ENCODE measurements around the gene CHD1L. TPM values are rescaled to one million over a fixed set of nuclear protein-coding genes. Genes with fewer than 3 reads are reported as not detected.

CHD1L gene
- total and polyA plus RNA-seq, 2 donors from 2014 or later: 15.2 to 27.7 TPM

GRCh38 chr1:147211577-147211976 lies 30.9 kb upstream of the CHD1L start:
- Histone ChIP-seq H3K4me1 (ENCODE audit: control insufficient read depth in 2 of 3, insufficient read depth in 2 of 3, low read depth in 1 of 3, low read length in 3 of 3) (no peaks in the 10 kb centered on the region), H3K9ac (ENCODE audit: low read length in 3 of 3) (no peak overlapping the region), H3K27ac (ENCODE audit: low read depth in 2 of 2, low read length in 2 of 2) (no peak overlapping the region), H3K4me3 (ENCODE audit: low read length in 3 of 3) (no peak overlapping the region), H3K27me3 (ENCODE audit: control insufficient read depth, insufficient read depth, low read length) (no peaks in the 10 kb centered on the region), H3K9me3 (ENCODE audit: control insufficient read depth in 2 of 3, insufficient read depth in 1 of 3, low read length in 3 of 3) (no peaks in the 10 kb centered on the region), H3K36me3 (ENCODE audit: control insufficient read depth in 2 of 3, insufficient read depth in 3 of 3, low read length in 3 of 3) (peaks cover 0 to 9% (median 3%) of the 10 kb centered on the region in 3 donors)
- TF ChIP-seq, protein P1, sequence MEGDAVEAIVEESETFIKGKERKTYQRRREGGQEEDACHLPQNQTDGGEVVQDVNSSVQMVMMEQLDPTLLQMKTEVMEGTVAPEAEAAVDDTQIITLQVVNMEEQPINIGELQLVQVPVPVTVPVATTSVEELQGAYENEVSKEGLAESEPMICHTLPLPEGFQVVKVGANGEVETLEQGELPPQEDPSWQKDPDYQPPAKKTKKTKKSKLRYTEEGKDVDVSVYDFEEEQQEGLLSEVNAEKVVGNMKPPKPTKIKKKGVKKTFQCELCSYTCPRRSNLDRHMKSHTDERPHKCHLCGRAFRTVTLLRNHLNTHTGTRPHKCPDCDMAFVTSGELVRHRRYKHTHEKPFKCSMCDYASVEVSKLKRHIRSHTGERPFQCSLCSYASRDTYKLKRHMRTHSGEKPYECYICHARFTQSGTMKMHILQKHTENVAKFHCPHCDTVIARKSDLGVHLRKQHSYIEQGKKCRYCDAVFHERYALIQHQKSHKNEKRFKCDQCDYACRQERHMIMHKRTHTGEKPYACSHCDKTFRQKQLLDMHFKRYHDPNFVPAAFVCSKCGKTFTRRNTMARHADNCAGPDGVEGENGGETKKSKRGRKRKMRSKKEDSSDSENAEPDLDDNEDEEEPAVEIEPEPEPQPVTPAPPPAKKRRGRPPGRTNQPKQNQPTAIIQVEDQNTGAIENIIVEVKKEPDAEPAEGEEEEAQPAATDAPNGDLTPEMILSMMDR (IDR thresholded peaks at IDR 0.05; ENCODE audit: borderline replicate concordance, extremely low read depth, insufficient read depth): no peak
- intact Hi-C loops (cut with DNase I): no loop called here
- FAIRE-seq (no peak), DNase-seq (no peak)

DNA sequence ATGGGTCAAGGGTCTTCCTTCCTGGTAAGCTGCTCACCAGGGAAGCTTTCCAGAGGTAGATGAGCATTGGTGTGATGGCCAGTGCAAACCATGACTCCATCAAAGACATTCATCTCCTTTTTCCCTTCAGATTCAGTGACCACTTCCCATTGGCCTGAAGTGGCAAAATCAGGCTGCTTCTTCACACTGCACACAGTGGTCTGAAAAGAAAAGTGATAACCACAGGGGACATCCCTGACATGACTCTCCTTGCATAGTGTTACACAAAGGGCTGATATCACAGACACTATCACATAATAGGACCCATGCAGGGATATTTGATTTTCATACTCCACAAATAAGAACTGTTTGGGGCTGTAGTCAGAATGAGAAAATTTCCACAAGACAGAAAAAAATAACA lies 29.2 kb upstream of the CHD1L start:
- Histone ChIP-seq H3K4me3 (ENCODE audit: low read length in 3 of 3) (no peak overlapping the region), H3K9ac (ENCODE audit: low read length in 3 of 3) (no peak overlapping the region), H3K27ac (ENCODE audit: low read depth in 2 of 2, low read length in 2 of 2) (no peak overlapping the region), H3K9me3 (ENCODE audit: control insufficient read depth in 2 of 3, insufficient read depth in 1 of 3, low read length in 3 of 3) (no peaks in the 10 kb centered on the region), H3K27me3 (ENCODE audit: control insufficient read depth, insufficient read depth, low read length) (no peaks in the 10 kb centered on the region), H3K4me1 (ENCODE audit: control insufficient read depth in 2 of 3, insufficient read depth in 2 of 3, low read depth in 1 of 3, low read length in 3 of 3) (no peaks in the 10 kb centered on the region), H3K36me3 (ENCODE audit: control insufficient read depth in 2 of 3, insufficient read depth in 3 of 3, low read length in 3 of 3) (peaks cover 0 to 9% (median 3%) of the 10 kb centered on the region in 3 donors)
- FAIRE-seq (no peak), DNase-seq (no peak)
- intact Hi-C loops (cut with DNase I): no loop called here
- TF ChIP-seq, protein P1 (IDR thresholded peaks at IDR 0.05; ENCODE audit: borderline replicate concordance, extremely low read depth, insufficient read depth): no peak

- TF ChIP-seq, protein P1 (IDR thresholded peaks at IDR 0.05; ENCODE audit: borderline replicate concordance, extremely low read depth, insufficient read depth): no peak
- FAIRE-seq: no peak
- no peak for DNase-seq
- H3K9me3 ChIP-seq (ENCODE audit: control insufficient read depth in 2 of 3, insufficient read depth in 1 of 3, low read length in 3 of 3): no peaks in the 10 kb centered on the region
- no peaks in the 10 kb centered on the region for H3K27me3 ChIP-seq (ENCODE audit: control insufficient read depth, insufficient read depth, low read length)
- intact Hi-C loops (cut with DNase I): no loop called here
- no peak overlapping the region for H3K27ac ChIP-seq (ENCODE audit: low read depth in 2 of 2, low read length in 2 of 2)
- no peaks in the 10 kb centered on the region for H3K4me1 ChIP-seq (ENCODE audit: control insufficient read depth in 2 of 3, insufficient read depth in 2 of 3, low read depth in 1 of 3, low read length in 3 of 3)
- H3K9ac ChIP-seq (ENCODE audit: low read length in 3 of 3): no peak overlapping the region
- H3K4me3 ChIP-seq (ENCODE audit: low read length in 3 of 3): no peak overlapping the region
- H3K36me3 ChIP-seq (ENCODE audit: control insufficient read depth in 2 of 3, insufficient read depth in 3 of 3, low read length in 3 of 3): peaks cover 0 to 9% (median 3%) of the 10 kb centered on the region in 3 donors
These were observed 28.2 kb upstream of the CHD1L start for GRCh38 chr1:147214325-147214724.
